Kidney epithelial cell (primary cell): Measurements from ENCODE around the gene RNF151. TPM values are rescaled to one million over a fixed set of nuclear protein-coding genes. Genes with fewer than 3 reads are reported as not detected.

Experiments used
- DNase-seq: peaks from one replicate; pipeline ENCODE4 v3.0.0-alpha.2; 2010; ENCODE audit warnings: low read depth
- H3K27me3 ChIP-seq: 2 replicates; pipeline ENCODE4 v1.6.0; 2011; ENCODE audit warnings: low read length; ENCODE audit not compliant: control insufficient read depth, insufficient read depth
- H3K36me3 ChIP-seq: 2 replicates; pipeline ENCODE4 v1.5.1; 2011; ENCODE audit warnings: low read length; ENCODE audit not compliant: control insufficient read depth, insufficient read depth
- H3K4me3 ChIP-seq: 2 replicates; pipeline ENCODE4 v1.5.1; 2011; ENCODE audit warnings: low read depth, mild to moderate bottlenecking, control low read depth, low read length
- total RNA-seq: library from RNA; depleted of rRNA; stranded (reverse); fragments of >200 nt; gene quantifications from 2 replicates; pipeline ENCODE4 v1.2.3, GENCODE V29; 2015
- TF ChIP-seq, protein P1 (sequence below): IDR thresholded peaks from 2 replicates; pipeline ENCODE4 v1.5.1; 2011; ENCODE audit warnings: mild to moderate bottlenecking, moderate library complexity, low read length, control low read depth, inconsistent platforms; ENCODE audit not compliant: insufficient read depth, poor library complexity, severe bottlenecking

The RNF151 gene
- total RNA-seq, 1 donor from 2014 or later, result not detected

DNA sequence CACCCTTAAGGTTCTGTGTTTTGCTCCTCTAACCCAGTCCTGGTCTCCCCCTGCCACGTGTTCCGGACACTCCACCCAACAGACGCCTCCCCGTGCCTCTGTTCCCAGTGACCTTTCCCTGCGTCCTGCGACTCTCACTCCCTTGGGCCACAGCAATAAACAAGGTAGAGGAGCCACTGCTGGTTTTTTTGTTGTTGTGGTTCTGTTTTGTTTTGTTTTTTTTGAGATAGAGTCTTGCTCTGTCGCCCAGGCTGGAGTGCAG is 49.2 kb downstream of the RNF151 start:
- TF ChIP-seq, protein P1, sequence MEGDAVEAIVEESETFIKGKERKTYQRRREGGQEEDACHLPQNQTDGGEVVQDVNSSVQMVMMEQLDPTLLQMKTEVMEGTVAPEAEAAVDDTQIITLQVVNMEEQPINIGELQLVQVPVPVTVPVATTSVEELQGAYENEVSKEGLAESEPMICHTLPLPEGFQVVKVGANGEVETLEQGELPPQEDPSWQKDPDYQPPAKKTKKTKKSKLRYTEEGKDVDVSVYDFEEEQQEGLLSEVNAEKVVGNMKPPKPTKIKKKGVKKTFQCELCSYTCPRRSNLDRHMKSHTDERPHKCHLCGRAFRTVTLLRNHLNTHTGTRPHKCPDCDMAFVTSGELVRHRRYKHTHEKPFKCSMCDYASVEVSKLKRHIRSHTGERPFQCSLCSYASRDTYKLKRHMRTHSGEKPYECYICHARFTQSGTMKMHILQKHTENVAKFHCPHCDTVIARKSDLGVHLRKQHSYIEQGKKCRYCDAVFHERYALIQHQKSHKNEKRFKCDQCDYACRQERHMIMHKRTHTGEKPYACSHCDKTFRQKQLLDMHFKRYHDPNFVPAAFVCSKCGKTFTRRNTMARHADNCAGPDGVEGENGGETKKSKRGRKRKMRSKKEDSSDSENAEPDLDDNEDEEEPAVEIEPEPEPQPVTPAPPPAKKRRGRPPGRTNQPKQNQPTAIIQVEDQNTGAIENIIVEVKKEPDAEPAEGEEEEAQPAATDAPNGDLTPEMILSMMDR, result no peak
- Histone ChIP-seq H3K4me3 (no peak overlapping the region), H3K27me3 (peaks cover 21% of the 10 kb centered on the region), H3K36me3 (no peaks in the 10 kb centered on the region)
- DNase-seq, result no peak

DNA sequence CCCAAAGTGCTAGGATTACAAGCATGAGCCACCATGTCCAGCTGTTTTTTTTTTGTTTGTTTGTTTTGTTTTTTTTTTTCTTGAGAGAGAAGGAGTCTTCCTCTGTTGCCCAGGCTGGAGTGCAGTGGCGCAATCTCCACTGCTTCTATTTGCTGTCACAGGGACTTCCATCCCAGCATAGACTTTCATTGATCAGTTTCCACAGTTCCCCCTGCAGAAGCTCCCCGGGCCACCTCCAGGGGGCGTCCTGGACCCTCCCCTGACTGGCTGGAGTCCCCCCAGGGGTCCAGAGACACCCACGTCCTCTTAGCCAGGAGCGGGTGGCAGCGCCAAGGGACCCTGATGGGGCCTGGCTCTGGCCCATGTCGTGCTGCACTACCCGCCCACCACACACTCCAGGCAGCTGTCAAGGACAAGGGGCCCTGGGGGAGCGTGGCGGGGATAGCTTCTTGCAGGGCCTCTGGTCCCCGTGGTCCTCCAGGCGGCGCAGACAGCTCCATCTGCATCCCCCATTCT is 49.8 kb downstream of the RNF151 start:
- H3K4me3 ChIP-seq, result no peak overlapping the region
- TF ChIP-seq, protein P1, result peak; percentile 45
- no peak for DNase-seq
- H3K27me3 ChIP-seq, result peaks cover 24% of the 10 kb centered on the region
- H3K36me3 ChIP-seq, result no peaks in the 10 kb centered on the region

Other genes with a start within 250 kb of the RNF151 start
- 44.9 and 45.3 TPM in 2 replicates for gene NME3, start 195.3 kb upstream of the RNF151 start, total RNA-seq
- gene EME2, start 194.0 kb upstream of the RNF151 start, total RNA-seq, result 6.8 and 13.6 TPM in 2 replicates
- 94.9 and 108 TPM in 2 replicates for gene MRPS34, start 193.7 kb upstream of the RNF151 start, total RNA-seq
- gene SPSB3, start 184.3 kb upstream of the RNF151 start, total RNA-seq, result 60.6 and 78.2 TPM in 2 replicates
- gene NUBP2, start 183.9 kb upstream of the RNF151 start, total RNA-seq, result 145 and 187 TPM in 2 replicates
- 0.48 TPM in 1 of 2 replicates, not detected in the other for gene IGFALS, start 173.2 kb upstream of the RNF151 start, total RNA-seq
- gene HAGH, start 140.0 kb upstream of the RNF151 start, total RNA-seq, result 62.8 and 98.4 TPM in 2 replicates
- 59.7 and 77.3 TPM in 2 replicates for gene FAHD1, start 139.7 kb upstream of the RNF151 start, total RNA-seq
- gene MEIOB, start 94.7 kb upstream of the RNF151 start, total RNA-seq, result 5.0 and 6.2 TPM in 2 replicates
- gene HS3ST6, start 48.4 kb upstream of the RNF151 start, total RNA-seq, result 0.89 and 0.92 TPM in 2 replicates
- gene MSRB1, start 23.7 kb upstream of the RNF151 start, total RNA-seq, result 11.7 and 12.0 TPM in 2 replicates
- gene RPL3L, start 12.2 kb upstream of the RNF151 start, total RNA-seq, result not detected in 2 replicates
- gene NDUFB10, start 7.3 kb upstream of the RNF151 start, total RNA-seq, result 280 and 289 TPM in 2 replicates
- 4,278 and 4,383 TPM in 2 replicates for gene RPS2, start 2.0 kb upstream of the RNF151 start, total RNA-seq
- gene TBL3, start 5.2 kb downstream of the RNF151 start, total RNA-seq, result 53.5 and 70.3 TPM in 2 replicates
- 0.96 TPM in 1 of 2 replicates, not detected in the other for gene NOXO1, start 14.6 kb downstream of the RNF151 start, total RNA-seq
- 30.2 and 32.7 TPM in 2 replicates for gene GFER, start 17.3 kb downstream of the RNF151 start, total RNA-seq
- 11.3 and 20.1 TPM in 2 replicates for gene SYNGR3, start 23.1 kb downstream of the RNF151 start, total RNA-seq
- 48.1 and 57.7 TPM in 2 replicates for gene ZNF598, start 43.0 kb downstream of the RNF151 start, total RNA-seq
- gene NPW, start 52.9 kb downstream of the RNF151 start, total RNA-seq, result not detected in 2 replicates
- gene NHERF2, start 60.0 kb downstream of the RNF151 start, total RNA-seq, result 27.5 and 46.3 TPM in 2 replicates
- 39.3 and 44.1 TPM in 2 replicates for gene NTHL1, start 81.0 kb downstream of the RNF151 start, total RNA-seq
- gene TSC2, start 81.1 kb downstream of the RNF151 start, total RNA-seq, result 67.9 and 104 TPM in 2 replicates
- 85.6 and 102 TPM in 2 replicates for gene PKD1, start 169.0 kb downstream of the RNF151 start, total RNA-seq
- gene RAB26, start 181.8 kb downstream of the RNF151 start, total RNA-seq, result 0.54 and 0.68 TPM in 2 replicates
- 82.7 and 83.9 TPM in 2 replicates for gene TRAF7, start 188.9 kb downstream of the RNF151 start, total RNA-seq
- 0.07 and 0.08 TPM in 2 replicates for gene CASKIN1, start 229.7 kb downstream of the RNF151 start, total RNA-seq
- 77.2 and 102 TPM in 2 replicates for gene MLST8, start 238.6 kb downstream of the RNF151 start, total RNA-seq
- 2.0 and 4.2 TPM in 2 replicates for gene BRICD5, start 244.0 kb downstream of the RNF151 start, total RNA-seq
- gene PGP, start 248.0 kb downstream of the RNF151 start, total RNA-seq, result 15.7 and 17.7 TPM in 2 replicates